Subcutaneous adipose tissue (tissue), 4 donors: ENCODE data around the gene ZDHHC13. TPM values are rescaled to one million over a fixed set of nuclear protein-coding genes. Genes with fewer than 3 reads are reported as not detected.

Source experiments
- total RNA-seq, 4 donors: library from RNA; depleted of rRNA; stranded (reverse); fragments of >200 nt; gene quantifications; one replicate each; pipeline ENCODE4 v1.1.0, GENCODE V29; 2016
- TF ChIP-seq, protein P1 (sequence below): fragments of 450-650 bp; IDR thresholded peaks from one replicate; pipeline ENCODE4 v1.5.1; 2016; ENCODE audit warnings: low read depth, mild to moderate bottlenecking, control low read depth, antibody characterized with exemption, moderate library complexity

Gene ZDHHC13
- total RNA-seq, 4 donors from 2014 or later: 3.2 to 10.2 (median 9.5) TPM

DNA sequence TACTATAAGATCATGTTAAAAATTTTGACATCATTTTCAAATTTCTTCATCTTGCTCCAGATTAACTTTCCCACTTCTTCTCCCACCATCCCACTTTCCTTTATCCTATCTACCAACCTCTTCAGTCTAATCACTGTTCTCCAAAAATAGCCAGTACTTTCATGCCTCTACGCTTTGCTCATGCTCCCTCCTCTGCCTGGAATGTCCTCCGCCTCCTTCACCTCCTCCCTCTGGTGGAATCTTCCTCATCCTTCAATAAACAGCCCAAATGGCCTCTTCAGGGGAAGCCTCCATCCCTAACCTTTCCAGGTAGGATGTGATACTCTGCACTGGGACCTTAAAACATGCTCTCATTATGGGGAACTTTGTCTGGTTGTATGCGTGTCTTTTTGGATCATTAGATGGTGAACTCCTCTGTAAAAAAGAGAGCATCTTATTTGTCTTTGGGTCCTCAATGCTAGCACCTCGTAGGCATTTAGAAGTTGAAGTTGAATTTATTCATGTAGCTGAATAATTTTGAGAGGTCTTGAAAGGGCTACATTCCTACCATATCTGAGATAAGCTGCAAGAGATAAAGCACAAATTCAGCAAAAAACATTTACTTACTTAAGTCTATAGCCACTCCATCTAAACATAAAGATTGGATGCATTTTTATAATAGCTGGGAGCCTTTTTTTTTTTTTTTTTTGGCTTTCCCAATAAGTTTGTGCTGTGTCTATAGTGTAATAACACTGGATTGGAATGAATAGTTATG, 92.8 kb downstream of the ZDHHC13 start:
- TF ChIP-seq, protein P1, sequence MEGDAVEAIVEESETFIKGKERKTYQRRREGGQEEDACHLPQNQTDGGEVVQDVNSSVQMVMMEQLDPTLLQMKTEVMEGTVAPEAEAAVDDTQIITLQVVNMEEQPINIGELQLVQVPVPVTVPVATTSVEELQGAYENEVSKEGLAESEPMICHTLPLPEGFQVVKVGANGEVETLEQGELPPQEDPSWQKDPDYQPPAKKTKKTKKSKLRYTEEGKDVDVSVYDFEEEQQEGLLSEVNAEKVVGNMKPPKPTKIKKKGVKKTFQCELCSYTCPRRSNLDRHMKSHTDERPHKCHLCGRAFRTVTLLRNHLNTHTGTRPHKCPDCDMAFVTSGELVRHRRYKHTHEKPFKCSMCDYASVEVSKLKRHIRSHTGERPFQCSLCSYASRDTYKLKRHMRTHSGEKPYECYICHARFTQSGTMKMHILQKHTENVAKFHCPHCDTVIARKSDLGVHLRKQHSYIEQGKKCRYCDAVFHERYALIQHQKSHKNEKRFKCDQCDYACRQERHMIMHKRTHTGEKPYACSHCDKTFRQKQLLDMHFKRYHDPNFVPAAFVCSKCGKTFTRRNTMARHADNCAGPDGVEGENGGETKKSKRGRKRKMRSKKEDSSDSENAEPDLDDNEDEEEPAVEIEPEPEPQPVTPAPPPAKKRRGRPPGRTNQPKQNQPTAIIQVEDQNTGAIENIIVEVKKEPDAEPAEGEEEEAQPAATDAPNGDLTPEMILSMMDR: no peak

DNA sequence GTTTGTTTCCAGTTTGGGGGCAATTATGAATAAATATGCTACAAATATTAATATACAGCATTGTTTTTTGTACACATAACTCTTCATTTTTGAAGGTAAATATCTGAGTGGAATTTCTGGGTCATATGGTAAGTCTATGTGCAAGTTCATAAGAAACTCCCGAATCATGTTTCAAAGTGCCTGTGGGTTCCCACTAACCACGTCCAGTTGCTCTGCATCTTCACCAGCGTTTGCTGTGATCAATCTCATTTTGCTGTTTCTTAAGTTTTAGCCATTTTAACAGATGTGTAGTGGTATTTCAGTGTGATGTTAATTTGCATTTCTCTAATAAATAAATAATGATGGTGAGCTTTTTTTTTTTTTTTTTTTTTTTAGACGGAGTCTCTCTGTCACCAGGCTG, 99.1 kb downstream of the ZDHHC13 start:
- TF ChIP-seq, protein P1: no peak

DNA sequence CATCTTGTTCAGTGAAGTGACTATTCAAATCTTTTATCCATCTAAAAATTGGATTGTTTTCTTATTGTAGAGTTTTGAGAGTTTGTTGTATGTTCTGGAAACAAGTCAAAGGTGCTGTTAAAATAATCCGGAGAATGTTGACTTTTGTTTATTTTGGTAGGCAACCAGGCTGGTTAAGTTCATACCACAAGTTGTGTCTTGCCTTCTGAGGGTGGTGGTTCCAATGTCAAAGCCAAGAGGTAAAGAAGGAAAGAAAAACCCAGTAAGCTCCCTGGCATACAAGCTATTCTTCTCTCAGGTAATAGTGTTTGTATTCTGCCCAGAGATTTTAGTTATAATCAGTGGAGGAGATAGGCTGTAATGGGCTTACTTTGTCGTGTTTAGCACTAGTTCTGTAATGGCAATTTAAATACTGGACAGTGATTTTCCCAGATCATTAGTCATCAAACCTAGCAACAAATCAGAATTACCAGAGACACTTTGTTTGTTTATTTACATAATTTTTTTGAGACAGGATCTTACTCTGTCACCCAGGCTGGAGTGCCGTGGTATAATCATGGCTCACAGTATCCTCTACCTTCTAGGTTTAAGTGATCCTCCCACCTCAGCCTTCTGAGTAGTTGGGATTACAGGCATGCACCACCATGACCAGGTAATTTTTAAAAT, 99.9 kb downstream of the ZDHHC13 start:
- TF ChIP-seq, protein P1: no peak

DNA sequence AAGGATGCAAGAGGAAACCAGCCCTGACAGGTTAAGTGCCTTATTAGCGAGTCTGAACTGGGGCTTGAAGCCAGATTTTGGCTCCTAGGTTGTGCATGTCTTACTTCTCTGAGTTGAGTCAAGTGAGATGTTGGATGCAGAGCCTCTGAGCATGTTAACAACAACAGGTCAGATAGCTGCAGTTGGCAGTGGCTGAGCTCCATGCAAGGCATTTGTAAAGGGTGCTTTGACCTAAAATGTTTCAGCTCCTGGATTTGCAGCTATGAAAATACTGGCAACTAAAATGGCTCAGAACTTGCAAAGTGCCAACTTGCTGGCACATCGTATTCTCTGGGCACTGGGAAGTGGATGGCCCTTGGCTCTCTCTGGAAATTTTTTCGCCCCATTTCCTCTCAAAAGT, 101.2 kb downstream of the ZDHHC13 start:
- TF ChIP-seq, protein P1: no peak

DNA sequence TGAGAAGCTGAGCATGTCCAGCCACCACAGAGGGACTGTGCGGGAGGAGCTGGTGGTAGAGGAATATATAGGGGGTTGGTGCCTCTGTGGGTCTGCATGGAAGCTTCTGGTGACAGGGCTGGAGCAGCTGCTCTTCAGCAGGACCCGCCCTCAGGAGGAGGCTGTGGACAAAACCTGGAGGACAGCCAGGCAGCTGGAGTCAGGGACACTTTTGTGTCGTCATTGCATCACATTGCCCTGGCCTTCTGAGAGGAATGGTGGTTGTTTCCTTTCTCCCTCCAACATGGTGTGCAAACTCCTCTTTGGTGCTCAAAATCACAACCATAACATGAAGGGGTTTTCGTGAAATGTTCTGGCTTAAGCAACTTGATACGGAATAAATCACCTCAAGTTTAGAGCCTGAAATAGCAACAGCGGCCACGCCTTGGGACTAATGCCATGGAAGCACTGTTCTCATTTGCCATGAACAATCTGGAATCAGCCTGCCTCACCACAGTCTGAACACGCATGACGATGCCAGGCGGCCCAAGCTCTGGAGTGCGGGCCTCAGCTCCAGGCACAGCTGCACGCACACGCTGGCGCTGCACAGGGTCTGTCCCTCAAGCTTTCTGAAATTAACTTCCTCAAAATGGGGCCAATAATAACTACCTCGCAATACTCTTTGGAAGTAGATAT, 102.0 kb downstream of the ZDHHC13 start:
- TF ChIP-seq, protein P1: no peak

DNA sequence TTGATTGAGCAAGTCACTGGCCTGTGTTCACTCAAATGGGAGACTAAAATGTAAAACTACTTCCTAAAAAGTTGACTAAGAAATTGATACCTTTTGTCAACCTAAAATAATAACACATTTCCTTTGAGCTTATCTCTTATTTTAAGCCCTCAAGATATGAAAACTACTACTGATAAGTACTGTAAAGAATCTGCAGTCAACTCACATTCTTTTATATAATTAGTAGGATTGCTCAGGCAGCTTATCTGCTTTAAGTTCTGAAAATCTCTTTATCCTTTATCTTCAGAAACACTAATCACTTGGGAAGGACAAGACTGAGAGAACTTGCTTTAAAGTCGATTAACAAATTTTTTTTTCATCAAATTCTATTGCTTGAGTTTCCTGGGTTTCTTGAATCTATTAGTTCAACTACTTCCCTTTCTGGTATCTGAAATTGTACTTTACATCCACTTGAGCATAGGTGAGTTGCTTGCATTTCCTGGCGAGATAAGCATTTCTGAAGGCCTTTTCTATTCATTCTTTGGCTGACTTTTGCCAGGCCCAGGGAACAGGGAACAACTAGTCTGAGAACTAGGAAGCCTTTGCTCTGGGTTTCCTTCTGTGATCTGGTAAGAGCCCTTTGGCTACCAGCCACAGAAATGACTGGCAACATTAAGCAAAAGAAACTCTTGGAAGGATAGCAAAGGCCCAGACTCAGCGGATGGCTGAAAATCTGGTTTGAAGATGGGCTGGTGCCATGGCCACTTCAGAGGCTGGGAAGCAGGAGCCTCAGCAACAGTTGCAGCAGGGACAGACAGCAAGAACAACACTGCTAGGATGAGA, 104.1 kb downstream of the ZDHHC13 start:
- TF ChIP-seq, protein P1: no peak
